ENCODE results near the gene RAB19. TPM values are rescaled to one million over a fixed set of nuclear protein-coding genes. Genes with fewer than 3 reads are reported as not detected.

Gene RAB19
- total and polyA plus RNA-seq, 9 of the 15 experiments (the other 6 are each of a cell fraction or from before 2014, with no cell fraction given) = not detected

- TF ChIP-seq, protein P1, sequence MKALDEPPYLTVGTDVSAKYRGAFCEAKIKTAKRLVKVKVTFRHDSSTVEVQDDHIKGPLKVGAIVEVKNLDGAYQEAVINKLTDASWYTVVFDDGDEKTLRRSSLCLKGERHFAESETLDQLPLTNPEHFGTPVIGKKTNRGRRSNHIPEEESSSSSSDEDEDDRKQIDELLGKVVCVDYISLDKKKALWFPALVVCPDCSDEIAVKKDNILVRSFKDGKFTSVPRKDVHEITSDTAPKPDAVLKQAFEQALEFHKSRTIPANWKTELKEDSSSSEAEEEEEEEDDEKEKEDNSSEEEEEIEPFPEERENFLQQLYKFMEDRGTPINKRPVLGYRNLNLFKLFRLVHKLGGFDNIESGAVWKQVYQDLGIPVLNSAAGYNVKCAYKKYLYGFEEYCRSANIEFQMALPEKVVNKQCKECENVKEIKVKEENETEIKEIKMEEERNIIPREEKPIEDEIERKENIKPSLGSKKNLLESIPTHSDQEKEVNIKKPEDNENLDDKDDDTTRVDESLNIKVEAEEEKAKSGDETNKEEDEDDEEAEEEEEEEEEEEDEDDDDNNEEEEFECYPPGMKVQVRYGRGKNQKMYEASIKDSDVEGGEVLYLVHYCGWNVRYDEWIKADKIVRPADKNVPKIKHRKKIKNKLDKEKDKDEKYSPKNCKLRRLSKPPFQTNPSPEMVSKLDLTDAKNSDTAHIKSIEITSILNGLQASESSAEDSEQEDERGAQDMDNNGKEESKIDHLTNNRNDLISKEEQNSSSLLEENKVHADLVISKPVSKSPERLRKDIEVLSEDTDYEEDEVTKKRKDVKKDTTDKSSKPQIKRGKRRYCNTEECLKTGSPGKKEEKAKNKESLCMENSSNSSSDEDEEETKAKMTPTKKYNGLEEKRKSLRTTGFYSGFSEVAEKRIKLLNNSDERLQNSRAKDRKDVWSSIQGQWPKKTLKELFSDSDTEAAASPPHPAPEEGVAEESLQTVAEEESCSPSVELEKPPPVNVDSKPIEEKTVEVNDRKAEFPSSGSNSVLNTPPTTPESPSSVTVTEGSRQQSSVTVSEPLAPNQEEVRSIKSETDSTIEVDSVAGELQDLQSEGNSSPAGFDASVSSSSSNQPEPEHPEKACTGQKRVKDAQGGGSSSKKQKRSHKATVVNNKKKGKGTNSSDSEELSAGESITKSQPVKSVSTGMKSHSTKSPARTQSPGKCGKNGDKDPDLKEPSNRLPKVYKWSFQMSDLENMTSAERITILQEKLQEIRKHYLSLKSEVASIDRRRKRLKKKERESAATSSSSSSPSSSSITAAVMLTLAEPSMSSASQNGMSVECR (CRISPR knock-in tag; IDR thresholded peaks at IDR 0.05) = no peak; the same call in 1 of the 2 replicates
- TF ChIP-seq ZNF212 (CRISPR knock-in tag; IDR thresholded peaks at IDR 0.05) = no peak
- TF ChIP-seq ZNF644 (tag; IDR thresholded peaks at IDR 0.05; ENCODE audit: low read depth) = 0 out of 2 replicates have a peak, but pooled peaks have one; percentile 61
- no peak for TF ChIP-seq NR4A1 (CRISPR knock-in tag; IDR thresholded peaks at IDR 0.05)
- no peak for TF ChIP-seq NR4A1 (tag; IDR thresholded peaks at IDR 0.05)
- peak; percentile 98 for TF ChIP-seq CTCFL (IDR thresholded peaks at IDR 0.05; ENCODE audit: borderline replicate concordance, insufficient read depth, low read depth, low read length, poor library complexity, severe bottlenecking)
- no peak for TF ChIP-seq RFX5 (IDR thresholded peaks at IDR 0.05; ENCODE audit: low read depth, low read length)
- TF ChIP-seq, protein P2, sequence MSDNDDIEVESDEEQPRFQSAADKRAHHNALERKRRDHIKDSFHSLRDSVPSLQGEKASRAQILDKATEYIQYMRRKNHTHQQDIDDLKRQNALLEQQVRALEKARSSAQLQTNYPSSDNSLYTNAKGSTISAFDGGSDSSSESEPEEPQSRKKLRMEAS (CRISPR knock-in tag; IDR thresholded peaks at IDR 0.05) = peak; percentile 95
- TF ChIP-seq KDM1A (IDR thresholded peaks at IDR 0.05) = no peak
- TF ChIP-seq ZNF77 (CRISPR knock-in tag; IDR thresholded peaks at IDR 0.05) = no peak
- no peak; the same call in 1 of the 2 replicates for TF ChIP-seq TEAD4 (IDR thresholded peaks at IDR 0.05; ENCODE audit: low read length)
- peak; percentile 49; the same call in 1 of the 2 replicates for TF ChIP-seq TEAD4 (CRISPR knock-in tag; IDR thresholded peaks at IDR 0.05; ENCODE audit: borderline replicate concordance)
- TF ChIP-seq TBP (optimal IDR thresholded peaks at IDR 0.05; ENCODE audit: low read depth, low read length) = peak; percentile 77
- TF ChIP-seq POLR2H (tag; IDR thresholded peaks at IDR 0.05; ENCODE audit: low read depth) = no peak
- TF ChIP-seq CTCF (IDR thresholded peaks at IDR 0.05 in 2 of 3, conservative IDR thresholded peaks at IDR 0.05 in 1 of 3; ENCODE audit: insufficient read depth in 2 of 3, low read depth in 1 of 3, low read length in 3 of 3) = peak in 1 of 3 experiments; percentile 12; a peak in 2 of 6 replicates
- no peak for TF ChIP-seq EZH2 (IDR thresholded peaks at IDR 0.05; ENCODE audit: borderline replicate concordance, low read depth, low read length)
- no peak for TF ChIP-seq TAF15 (IDR thresholded peaks at IDR 0.05; ENCODE audit: low read depth, low read length)
- peak; percentile 90 for TF ChIP-seq ETV5 (CRISPR knock-in tag; IDR thresholded peaks at IDR 0.05; ENCODE audit: low read depth)
Observed at GRCh38 chr7:140397784-140398750, 5.8 kb upstream of the RAB19 start, which contains the start of gene SLC37A3 (continued).
